Heart left ventricle (tissue), 13 donors: Measurements from ENCODE around the gene SPATA2L.

Source experiments
- POLR2A ChIP-seq, 2 donors: fragments of 450-650 bp; IDR thresholded peaks; one replicate each; pipeline ENCODE4 v1.6.1; 2017; ENCODE audit warnings: antibody characterized with exemption in 2 of 2, mild to moderate bottlenecking in 2 of 2, moderate library complexity in 2 of 2
- TF ChIP-seq, protein P1 (sequence below), 12 donors: fragments of 200-600 bp; sonication (generic) in 4 of 12; IDR thresholded peaks; one replicate each; pipeline versions ENCODE4 v1.5.0 to v1.8.0; 2018 to 2022; ENCODE audit warnings: antibody characterized with exemption in 12 of 12, mild to moderate bottlenecking in 5 of 12
- donor health status: ischemic (EF 13 %, LVEDD 7.1; RV severe dilation, severe dysfunction).
- donor health status: DM: no; HTN: yes; CAD: no.
- donor health status: DM: no; HTN: no; CAD: no.
- donor health status: ischemic (EF 25% LVEDD 6.9; RV normal size, moderate dysfunction).
- donor health status: ischemic (EF 25% LVEDD 5.7; RV mildly dilated, moderate dysfunction).
- donor health status: ischemic (EF 35%, LVEDD 5.7; RV mildly dilated, moderate dysfunction).
- donor health status: nonischemic (EF 11% LVEDD 7.7; RV severe dilation, severe dysfunction).
- donor health status: DM: yes; HTN: yes; CAD: no.
- donor health status: PGD.
- donor health status: ischemic (EF 29% LVEDD 5.4; RV normal size, mild dysfunction).
- donor health status: nonischemic (EF 23%, LVEDD 6.1; RV moderate dilation, normal function).

GRCh38 chr16:89716493-89716892, 15.0 kb upstream of the SPATA2L start:
- TF ChIP-seq, protein P1, sequence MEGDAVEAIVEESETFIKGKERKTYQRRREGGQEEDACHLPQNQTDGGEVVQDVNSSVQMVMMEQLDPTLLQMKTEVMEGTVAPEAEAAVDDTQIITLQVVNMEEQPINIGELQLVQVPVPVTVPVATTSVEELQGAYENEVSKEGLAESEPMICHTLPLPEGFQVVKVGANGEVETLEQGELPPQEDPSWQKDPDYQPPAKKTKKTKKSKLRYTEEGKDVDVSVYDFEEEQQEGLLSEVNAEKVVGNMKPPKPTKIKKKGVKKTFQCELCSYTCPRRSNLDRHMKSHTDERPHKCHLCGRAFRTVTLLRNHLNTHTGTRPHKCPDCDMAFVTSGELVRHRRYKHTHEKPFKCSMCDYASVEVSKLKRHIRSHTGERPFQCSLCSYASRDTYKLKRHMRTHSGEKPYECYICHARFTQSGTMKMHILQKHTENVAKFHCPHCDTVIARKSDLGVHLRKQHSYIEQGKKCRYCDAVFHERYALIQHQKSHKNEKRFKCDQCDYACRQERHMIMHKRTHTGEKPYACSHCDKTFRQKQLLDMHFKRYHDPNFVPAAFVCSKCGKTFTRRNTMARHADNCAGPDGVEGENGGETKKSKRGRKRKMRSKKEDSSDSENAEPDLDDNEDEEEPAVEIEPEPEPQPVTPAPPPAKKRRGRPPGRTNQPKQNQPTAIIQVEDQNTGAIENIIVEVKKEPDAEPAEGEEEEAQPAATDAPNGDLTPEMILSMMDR (IDR thresholded peaks at IDR 0.05) = no peak
- no peak for TF ChIP-seq POLR2A (IDR thresholded peaks at IDR 0.05)
